Lower lobe of right lung (tissue), 2 donors: ENCODE measurements around the gene PHKB. TPM values are rescaled to one million over a fixed set of nuclear protein-coding genes. Genes with fewer than 3 reads are reported as not detected.
"Not testable (repeated sequence)": the region's sequence is repeated elsewhere in the genome, so short reads cannot be mapped to it uniquely, and the experiment has no call there.

ENCODE experiments used
- ATAC-seq, 2 donors: fragments of 200-7000 bp; cut with Tn5 transposase; one replicate each; pipeline ENCODE4 v1.9.1; 2020 to 2022; ENCODE audit warnings: mild to moderate bottlenecking in 2 of 2, moderate library complexity in 2 of 2
- DNase-seq: peaks from one replicate; pipeline ENCODE4 v3.0.0-alpha.2; 2020
- H3K27ac ChIP-seq: fragments of 200-600 bp; one replicate; pipeline ENCODE4 v1.8.0; 2022
- H3K27me3 ChIP-seq: fragments of 200-600 bp; one replicate; pipeline ENCODE4 v1.8.0; 2022; ENCODE audit warnings: low read depth
- H3K36me3 ChIP-seq: fragments of 200-600 bp; one replicate; pipeline ENCODE4 v1.8.0; 2022; ENCODE audit warnings: mild to moderate bottlenecking
- H3K4me1 ChIP-seq: fragments of 200-600 bp; one replicate; pipeline ENCODE4 v1.8.0; 2022
- H3K4me3 ChIP-seq: fragments of 200-600 bp; one replicate; pipeline ENCODE4 v1.8.0; 2022; ENCODE audit warnings: mild to moderate bottlenecking
- H3K9me3 ChIP-seq: fragments of 200-600 bp; one replicate; pipeline ENCODE4 v1.8.0; 2022
- intact Hi-C: fragments of 100-400 bp; cut with DNase I; formaldehyde crosslinking; loops from one replicate; pipeline ENCODE4 v1.11.0; 2022
- total RNA-seq: library from RNA; stranded (reverse); fragmentation: NEBNext Ultra II Directional; extraction: Animal tissue kit (Norgen Biotek cat#: 25700); gene quantifications from one replicate; pipeline ENCODE4 v1.2.1, GENCODE V29; 2021
- TF ChIP-seq, protein P1 (sequence below): fragments of 200-600 bp; IDR thresholded peaks from one replicate; pipeline ENCODE4 v1.8.0; 2022; ENCODE audit warnings: antibody characterized with exemption, mild to moderate bottlenecking
- donor health status: DM: no; HTN: yes; CAD: no; lungs with severe emphysema.

Gene PHKB
- total RNA-seq, 1 donor from 2014 or later, result 95.1 TPM

DNA sequence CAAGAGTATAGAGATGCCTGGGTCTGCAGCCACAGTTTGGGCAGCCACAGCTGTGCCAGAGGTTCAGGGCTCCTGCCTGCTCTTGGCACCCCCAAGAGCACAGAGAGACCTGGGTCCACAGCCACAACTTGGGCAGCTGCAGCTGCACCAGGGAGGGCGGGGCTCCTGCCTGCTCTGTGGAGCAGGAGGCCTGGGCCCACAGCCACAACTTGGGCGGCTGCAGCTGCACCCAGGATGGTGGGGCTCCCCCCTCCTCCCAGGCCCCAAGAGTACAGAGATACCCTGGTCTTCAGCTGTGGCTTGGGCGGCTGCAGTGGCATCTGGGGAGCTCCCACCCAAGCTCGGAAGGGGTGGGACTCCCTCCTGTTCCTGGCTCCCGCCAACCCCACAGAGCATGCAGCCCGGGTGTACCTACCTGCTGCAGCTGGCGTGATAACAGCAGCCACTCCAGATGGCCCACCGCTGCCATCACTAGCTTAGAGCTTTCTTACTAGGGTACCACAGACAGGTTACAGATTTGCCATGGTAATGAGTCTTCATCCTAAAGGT is 72.7 kb downstream of the PHKB start:
- Histone ChIP-seq H3K4me1 (no peaks in the 10 kb centered on the region), H3K9me3 (no peaks in the 10 kb centered on the region), H3K27ac (no peak overlapping the region), H3K27me3 (no peaks in the 10 kb centered on the region), H3K36me3 (no peaks in the 10 kb centered on the region), H3K4me3 (no peak overlapping the region)
- no peak for DNase-seq
- no peak for ATAC-seq
- intact Hi-C loops, result no loop called here
- TF ChIP-seq, protein P1, sequence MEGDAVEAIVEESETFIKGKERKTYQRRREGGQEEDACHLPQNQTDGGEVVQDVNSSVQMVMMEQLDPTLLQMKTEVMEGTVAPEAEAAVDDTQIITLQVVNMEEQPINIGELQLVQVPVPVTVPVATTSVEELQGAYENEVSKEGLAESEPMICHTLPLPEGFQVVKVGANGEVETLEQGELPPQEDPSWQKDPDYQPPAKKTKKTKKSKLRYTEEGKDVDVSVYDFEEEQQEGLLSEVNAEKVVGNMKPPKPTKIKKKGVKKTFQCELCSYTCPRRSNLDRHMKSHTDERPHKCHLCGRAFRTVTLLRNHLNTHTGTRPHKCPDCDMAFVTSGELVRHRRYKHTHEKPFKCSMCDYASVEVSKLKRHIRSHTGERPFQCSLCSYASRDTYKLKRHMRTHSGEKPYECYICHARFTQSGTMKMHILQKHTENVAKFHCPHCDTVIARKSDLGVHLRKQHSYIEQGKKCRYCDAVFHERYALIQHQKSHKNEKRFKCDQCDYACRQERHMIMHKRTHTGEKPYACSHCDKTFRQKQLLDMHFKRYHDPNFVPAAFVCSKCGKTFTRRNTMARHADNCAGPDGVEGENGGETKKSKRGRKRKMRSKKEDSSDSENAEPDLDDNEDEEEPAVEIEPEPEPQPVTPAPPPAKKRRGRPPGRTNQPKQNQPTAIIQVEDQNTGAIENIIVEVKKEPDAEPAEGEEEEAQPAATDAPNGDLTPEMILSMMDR, result no peak

DNA sequence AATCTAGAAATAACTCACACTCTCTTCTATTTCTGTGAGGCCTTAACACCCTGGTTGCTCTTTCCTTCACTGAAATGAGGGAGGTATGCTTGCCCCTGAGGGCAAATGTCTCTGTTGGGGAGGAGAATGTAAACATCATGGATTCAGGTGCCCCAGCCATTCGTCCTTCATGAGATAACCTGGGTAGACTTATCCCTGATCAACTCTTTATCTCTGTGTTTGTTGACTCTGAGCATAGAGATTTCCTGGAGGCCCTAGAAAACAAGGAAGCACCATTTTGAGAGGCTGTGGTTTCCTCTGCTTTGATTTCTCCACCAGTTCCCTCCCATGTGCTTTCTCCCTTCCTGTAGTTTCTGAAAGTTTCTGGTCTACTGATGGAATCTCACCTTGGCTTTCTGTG is 77.3 kb downstream of the PHKB start:
- Histone ChIP-seq H3K9me3 (peaks cover 27% of the 10 kb centered on the region), H3K27ac (no peak overlapping the region), H3K27me3 (no peaks in the 10 kb centered on the region), H3K4me3 (no peak overlapping the region), H3K4me1 (no peaks in the 10 kb centered on the region), H3K36me3 (peaks cover 4% of the 10 kb centered on the region)
- DNase-seq (no peak), ATAC-seq (no peak)
- intact Hi-C loops, result no loop called here
- TF ChIP-seq, protein P1, result no peak

DNA sequence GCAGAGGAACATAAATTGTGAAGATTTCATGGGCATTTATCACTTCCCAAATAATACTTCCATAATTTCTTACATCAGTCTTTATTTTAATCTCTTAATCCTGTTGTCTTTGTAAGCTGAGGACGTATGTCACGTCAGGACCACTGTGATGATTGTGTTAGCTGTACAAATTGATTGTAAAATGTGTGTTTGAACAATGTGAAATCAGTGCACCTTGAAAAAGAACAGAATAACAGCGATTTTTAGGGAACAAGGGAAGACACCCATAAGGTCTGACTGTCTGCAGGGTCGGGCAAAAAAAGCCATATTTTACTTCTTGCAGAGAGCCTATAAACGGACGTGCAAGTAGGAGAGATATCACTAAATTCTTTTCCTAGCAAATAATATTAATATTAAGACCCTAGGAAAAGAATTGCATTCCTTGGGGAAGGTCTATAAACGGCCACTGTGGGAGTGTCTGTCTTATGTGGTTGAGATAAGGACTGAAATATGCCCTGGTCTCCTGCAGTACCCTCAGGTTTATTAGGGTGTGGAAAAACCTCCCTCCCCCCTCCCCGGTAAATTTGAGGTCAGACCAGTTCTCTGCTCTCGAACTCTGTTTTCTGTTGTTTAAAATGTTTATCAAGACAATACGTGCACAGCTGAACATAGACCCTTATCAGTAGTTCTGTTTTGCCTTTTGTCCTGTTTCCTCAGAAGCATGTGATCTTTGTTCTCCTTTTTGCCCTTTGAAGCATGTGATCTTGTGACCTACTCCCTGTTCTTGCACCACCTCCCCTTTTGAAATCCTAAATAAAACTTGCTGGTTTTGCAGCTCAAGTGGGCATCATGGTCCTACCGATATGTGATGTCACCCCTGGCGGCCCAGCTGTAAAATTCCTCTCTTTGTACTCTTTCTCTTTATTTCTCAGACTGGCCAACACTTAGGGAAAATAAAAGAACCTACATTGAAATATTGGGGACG is 78.9 kb downstream of the PHKB start:
- ATAC-seq, H3K4me1 ChIP-seq, H3K27ac ChIP-seq, H3K27me3 ChIP-seq, H3K36me3 ChIP-seq, H3K4me3 ChIP-seq, DNase-seq, intact Hi-C loops: not testable (repeated sequence)
- peaks cover 31% of the 10 kb centered on the region for H3K9me3 ChIP-seq

DNA sequence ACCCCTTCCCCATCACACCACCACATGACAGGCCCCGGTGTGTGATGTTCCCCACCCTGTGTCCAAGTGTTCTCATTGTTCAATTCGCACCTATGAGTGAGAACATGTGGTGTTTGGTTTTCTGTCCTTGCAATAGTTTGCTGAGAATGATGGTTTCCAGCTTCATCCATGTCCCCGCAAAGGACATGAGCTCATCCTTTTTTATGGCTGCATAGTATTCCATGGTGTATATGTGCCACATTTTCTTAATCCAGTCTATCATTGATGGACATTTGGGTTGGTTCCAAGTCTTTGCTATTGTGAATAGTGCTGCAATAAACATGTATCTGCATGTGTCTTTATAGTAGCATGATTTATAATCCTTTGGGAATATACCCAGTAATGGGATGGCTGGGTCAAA is 80.0 kb downstream of the PHKB start:
- ATAC-seq, H3K4me3 ChIP-seq, intact Hi-C loops, H3K27me3 ChIP-seq, H3K4me1 ChIP-seq, H3K27ac ChIP-seq, DNase-seq, H3K36me3 ChIP-seq: not testable (repeated sequence)
- peaks cover 40% of the 10 kb centered on the region for H3K9me3 ChIP-seq

DNA sequence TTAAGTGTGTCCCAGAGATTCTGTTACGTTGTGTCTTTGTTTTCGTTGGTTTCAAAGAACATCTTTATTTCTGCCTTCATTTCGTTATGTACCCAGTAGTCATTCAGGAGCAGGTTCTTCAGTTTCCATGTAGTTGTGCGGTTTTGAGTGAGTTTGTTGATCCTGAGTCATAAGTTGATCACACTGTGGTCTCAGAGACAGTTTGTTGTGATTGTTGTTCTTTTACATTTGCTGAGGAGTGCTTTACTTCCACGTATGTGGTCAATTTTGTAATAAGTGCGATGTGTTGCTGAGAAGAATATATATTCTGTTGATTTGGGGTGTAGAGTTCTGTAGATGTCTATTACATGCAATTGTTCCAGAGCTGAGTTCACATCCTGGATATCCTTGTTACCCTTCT is 83.1 kb downstream of the PHKB start:
- H3K4me1 ChIP-seq, H3K27me3 ChIP-seq, H3K4me3 ChIP-seq, DNase-seq, ATAC-seq, intact Hi-C loops, H3K27ac ChIP-seq: not testable (repeated sequence)
- peaks cover 17% of the 10 kb centered on the region for H3K36me3 ChIP-seq
- peaks cover 51% of the 10 kb centered on the region for H3K9me3 ChIP-seq

DNA sequence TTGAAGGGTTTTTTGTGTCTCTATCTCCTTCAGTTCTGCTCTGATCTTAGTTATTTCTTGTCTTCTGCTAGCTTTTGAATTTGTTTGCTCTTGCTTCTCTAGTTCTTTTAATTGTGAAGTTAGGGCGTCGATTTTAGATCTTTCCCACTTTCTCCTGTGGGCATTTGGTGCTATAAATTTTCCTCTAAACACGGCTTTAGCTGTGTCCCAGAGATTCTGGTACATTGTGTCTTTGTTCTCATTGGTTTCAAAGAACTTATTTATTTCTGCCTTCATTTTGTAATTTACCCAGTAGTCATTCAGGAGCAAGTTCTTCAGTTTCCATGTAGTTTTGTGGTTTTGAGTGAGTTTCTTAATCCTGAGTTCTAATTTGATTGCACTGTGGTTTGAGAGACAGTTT is 90.1 kb downstream of the PHKB start:
- H3K4me1 ChIP-seq, H3K4me3 ChIP-seq, H3K27ac ChIP-seq, ATAC-seq, intact Hi-C loops, H3K27me3 ChIP-seq, DNase-seq: not testable (repeated sequence)
- peaks cover 26% of the 10 kb centered on the region for H3K9me3 ChIP-seq
- H3K36me3 ChIP-seq, result peaks cover 30% of the 10 kb centered on the region

DNA sequence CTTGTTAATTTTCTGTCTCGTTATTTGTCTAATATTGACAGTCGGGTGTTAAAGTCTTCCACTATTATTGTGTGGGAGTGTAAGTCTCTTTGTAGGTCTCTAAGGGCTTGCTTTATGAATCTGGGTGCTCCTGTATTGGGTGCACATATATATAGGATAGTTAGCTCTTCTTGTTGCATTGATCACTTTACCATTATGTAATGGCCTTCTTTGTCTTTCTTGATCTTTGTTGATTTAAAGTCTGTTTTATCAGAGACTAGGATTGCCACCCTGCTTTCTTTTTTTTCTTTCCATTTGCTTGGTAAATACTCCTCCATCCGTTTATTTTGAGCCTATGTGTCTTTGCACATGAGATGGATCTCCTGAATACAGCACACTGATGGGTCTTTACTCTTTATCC is 90.6 kb downstream of the PHKB start:
- H3K9me3 ChIP-seq, result peaks cover 20% of the 10 kb centered on the region
- H3K27ac ChIP-seq, DNase-seq, intact Hi-C loops, H3K4me1 ChIP-seq, H3K4me3 ChIP-seq, H3K27me3 ChIP-seq, ATAC-seq: not testable (repeated sequence)
- peaks cover 30% of the 10 kb centered on the region for H3K36me3 ChIP-seq
